Fibroblast of skin of abdomen (primary cell): ENCODE results near the gene UMOD. TPM values are rescaled to one million over a fixed set of nuclear protein-coding genes. Genes with fewer than 3 reads are reported as not detected.

Source experiments
- DNase-seq: peaks from one replicate; pipeline ENCODE4 v3.0.0-alpha.2; 2013
- polyA plus RNA-seq, 2 experiments: library from polyadenylated mRNA; unstranded; fragments of 120-200 nt; gene quantifications; one replicate each; pipeline ENCODE4 v1.2.1, GENCODE V29; 2013; ENCODE audit not compliant: insufficient read length in 2 of 2

UMOD gene
- not detected for polyA plus RNA-seq (2013, experiment 1 of 2; ENCODE audit: insufficient read length)
- polyA plus RNA-seq (2013, experiment 2 of 2; ENCODE audit: insufficient read length): not detected

DNA sequence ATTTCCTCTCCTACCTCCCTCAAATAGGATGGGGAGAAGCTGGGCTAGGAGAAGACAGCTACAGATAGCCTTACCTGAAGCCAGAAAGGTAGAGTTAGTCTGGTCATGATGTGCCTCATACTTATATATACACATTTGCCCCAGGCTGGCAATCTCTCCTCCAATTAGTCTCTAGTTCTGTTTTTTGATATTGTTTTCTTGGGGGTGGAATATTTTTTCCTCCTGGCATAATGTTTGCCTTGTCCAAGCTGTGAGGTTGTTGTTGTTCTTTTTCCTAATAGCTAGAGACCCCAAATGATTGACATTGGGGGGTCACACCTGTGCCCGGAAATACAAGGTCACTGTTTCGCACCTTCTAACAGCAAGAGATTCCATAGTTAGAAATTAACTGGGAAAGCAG is at the start of gene UMOD:
Gene UMOD, minus strand, starts transcription at position 101 of the 400 bp plus-strand sequence. CDS start 1,978 bp downstream, outside the sequence.
- DNase-seq: no peak

DNA sequence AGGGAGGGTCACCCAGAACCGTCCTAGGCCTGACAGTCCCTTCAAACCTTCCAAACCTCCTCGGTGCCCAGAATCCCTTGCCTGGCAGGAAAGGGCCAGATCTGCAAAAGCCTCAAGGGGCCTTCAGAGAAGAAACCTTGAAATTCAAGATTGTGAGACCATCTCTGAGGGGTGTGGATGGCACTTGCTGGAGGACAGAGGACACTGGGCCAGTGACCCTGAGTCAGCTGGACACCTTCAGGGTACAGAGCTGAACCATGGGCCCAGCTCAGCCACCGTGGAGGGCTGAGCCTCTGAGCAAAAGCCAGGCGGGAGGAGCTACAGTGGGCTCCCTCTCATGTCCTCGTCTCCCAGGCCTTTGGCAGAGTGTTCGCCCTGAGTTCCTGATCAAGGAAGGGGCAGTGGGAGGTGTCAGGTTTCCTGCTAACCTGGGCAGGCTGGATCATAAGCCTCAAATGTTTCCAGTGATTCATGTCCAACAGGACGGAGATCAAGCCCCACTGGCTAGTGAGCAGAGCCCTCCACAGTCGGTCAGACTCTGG is 49.0 kb upstream of the UMOD start:
- no peak for DNase-seq

DNA sequence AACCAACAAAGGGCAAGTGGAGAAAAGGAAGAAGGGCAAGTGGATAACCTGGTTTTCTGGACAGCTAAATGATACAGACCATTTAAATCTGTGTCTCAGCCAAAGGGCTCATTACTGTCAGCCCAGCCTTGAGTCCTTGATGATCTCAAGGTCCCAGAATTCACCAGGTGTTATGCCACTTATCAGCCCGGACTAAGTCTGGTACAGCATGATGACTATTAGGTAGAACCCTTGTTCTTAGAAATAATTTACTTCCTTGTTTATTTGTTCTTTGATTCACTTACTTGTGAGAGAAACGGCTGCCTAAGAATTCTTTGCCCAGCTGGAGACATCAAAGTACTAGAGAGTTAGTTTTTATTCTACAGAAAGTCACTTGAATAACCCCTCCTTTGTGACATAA is 48.6 kb upstream of the UMOD start:
- no peak for DNase-seq

DNA sequence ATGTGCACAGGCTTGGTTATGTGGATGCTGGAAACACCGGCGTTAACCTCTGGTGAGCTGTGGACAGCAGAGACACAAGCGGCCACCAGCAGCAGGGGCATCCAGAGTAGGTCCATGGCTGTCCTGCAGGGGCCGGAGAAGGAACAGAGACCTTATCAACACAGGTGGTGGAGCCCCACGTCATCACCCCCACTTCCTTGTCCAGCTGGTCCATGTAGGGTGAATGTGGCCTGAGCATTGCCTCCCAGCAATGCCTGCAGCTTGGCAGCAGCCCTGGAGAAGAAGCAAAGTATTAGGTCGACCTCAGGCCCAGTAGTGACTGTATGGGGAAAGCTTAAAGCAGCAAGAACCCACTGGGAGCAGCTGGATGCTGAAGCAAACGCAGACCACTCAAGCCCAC is 46.7 kb upstream of the UMOD start:
- DNase-seq: no peak

DNA sequence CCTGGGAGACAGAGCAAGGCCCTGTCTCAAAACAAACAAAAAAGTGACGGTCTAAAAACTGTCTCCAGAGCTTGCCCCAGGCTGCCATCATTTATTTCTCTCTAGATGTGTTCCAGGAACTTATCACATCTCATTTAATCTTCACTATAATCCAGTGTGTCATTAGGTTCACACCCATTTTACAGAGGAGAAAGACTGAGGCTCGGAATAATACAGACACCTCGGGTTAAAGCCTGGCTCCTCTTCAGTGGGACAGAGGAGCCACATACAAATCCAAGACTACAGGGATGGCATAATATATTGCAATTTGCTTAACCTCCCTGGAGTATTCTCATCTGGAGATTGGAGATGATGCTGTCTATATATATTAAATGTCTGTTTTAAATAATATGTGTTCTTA is 46.1 kb upstream of the UMOD start:
- no peak for DNase-seq

DNA sequence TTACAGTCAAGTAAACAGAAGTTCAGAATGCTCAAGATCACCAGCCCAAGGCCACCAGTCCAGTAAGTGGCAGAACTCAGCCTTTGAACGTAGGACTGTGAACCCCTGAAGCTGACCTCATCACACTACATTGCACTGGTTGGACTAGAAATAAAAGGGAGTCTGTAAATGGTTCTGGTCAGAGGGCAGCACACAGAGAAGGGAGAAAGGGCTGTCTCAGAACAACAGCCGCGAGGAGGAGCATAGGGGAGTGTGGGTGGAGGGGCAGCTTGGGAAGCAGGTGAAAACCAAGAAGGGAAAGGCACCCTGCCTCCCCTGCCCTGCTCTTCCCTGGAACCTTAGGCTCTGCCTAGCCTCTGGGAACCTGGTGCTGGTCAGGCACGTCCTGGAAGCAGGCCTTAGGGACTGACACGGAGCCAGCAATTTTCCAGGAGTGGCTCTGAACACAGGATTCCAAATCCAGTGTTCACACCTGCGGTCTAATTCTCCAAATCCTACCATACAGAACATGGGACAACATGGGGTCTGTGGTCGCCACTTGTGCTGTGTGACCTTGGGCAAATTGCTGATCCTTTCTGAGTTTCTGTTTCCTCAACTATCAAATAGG is 45.1 kb upstream of the UMOD start:
- no peak for DNase-seq

DNA sequence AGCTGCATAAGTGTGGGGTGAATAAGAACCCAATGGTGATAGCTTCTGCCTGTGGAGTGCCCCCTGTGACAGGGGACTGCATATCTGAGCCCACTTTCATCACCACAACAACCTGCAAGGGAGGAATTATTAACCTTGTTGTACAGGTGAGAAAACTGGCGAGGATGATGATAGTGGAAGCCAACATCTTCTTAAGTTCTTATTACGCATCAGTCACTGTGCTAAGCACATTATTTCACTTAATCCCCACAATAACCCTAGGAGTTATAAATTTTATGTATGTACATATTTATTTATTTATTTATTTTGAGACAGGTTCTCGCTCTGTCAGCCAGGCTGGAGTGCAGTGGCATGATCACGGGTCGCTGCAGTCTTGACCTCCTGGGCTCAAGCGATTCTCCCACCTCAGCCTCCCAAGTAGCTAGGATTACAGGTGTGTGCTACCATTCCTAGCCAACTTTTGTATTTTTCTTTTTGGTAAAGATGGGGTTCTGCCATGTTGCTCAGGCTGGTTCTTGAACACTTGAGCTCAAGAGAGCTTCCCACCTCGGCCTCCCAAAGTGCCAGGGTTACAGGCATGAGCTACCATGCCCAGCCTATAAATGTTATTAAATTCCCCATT is 44.4 kb upstream of the UMOD start:
- DNase-seq: no peak

DNA sequence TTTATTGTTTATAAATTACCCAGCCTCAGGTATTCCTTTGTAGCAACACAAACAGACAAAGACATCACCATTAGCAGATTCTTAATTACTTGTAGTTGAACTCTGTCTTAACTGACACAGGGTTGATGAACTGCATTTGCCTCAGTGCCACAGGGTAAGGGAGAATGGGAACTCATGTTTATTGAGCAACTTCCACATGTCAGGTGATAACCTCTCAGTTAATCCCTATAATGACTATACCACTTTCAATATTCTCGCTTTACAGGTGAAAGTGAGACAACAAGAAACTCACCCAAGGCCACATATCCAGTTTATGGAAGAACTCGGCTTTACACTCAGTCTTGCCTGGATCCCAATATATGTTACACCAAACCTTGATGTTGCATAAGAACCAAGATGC is 43.4 kb upstream of the UMOD start:
- no peak for DNase-seq

DNA sequence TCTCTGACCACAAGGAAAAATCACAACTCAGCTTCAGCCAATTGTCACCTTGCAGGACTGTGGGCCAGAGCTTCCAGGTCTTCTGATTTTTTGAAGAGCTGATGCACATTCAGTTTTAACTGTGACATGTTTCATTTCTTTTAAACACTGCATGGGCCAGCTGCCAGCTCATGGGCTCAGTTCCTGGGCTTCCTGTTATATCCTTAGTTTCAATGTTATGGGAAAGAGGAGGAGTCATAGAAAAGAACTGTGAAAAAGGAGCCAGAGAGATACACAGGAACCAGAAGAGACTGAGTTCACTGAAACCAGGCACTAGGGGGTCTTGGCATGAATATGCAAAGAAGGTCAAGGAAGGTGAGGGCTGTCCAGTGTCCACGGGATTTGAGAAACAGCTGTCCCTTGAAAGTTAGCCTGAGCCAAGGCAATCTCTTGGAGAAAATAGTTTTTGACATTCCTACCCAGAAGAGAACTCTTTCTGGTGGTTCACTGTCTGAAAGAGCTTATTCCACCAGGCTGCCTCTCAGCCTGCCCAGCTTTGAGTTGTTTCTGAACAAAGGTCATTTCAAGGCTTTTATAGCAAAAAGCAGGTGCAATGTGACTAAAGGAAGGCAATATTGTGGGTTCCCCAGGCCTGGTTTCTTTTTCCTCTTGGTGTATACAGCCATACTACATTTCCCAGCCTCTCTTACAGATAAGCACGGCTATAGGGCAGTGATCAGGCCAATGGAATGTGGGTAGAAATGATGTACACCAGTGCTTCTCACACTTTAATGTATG is 41.5 kb upstream of the UMOD start:
- no peak for DNase-seq

DNA sequence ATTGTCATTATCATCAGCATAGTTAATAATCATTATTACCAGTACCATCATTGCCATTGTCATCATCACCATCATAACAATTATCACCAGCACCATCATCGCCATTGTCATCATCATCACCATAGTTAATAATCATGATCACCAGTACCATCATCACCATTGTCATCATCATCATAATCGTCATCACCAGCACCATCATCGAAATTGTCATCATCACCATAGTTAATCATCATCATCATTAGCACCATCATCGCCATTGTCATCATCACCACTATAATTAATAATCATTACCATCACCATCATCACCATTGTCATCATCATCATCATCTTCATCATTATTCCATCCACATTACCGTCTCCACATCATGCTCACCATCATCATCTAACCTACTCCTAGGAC is 38.5 kb upstream of the UMOD start:
- no peak for DNase-seq

DNA sequence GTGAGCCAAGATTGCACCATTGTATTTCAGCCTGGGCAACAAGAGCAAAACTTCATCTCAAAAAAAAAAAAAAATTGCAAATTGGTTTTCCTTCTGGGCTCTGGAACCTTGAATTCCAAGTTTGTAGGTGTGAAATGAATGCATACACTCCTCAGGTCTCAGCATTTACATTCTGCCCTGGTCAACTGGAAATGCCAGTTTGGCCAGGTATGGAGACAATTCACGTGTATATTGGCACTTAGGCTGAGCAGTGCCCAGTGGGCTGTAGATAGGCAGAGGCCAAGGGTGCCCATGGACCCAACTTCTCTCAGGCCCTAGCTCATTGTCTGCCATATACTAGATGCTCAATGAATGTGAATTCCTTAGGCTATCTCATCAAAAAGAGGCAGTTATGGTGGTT is 36.3 kb upstream of the UMOD start:
- no peak for DNase-seq

DNA sequence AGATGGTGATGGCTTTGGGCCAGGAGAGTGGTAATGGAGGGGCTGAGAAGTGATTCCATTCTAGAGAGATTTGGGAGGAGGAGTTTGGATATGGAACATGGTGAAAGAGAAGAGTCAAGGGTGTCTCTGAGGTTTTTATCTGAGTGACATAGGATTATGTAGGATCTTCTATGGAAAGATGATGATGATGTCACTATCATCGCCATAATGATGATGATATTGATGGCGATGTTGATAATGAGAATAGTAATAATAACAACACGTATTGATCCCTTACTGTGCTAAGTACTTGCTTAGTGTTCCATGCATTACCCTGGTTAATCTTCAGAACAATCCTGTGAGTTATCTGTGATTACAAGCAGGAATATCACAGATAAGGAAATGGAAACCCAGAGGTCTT is 35.5 kb upstream of the UMOD start:
- DNase-seq: no peak

DNA sequence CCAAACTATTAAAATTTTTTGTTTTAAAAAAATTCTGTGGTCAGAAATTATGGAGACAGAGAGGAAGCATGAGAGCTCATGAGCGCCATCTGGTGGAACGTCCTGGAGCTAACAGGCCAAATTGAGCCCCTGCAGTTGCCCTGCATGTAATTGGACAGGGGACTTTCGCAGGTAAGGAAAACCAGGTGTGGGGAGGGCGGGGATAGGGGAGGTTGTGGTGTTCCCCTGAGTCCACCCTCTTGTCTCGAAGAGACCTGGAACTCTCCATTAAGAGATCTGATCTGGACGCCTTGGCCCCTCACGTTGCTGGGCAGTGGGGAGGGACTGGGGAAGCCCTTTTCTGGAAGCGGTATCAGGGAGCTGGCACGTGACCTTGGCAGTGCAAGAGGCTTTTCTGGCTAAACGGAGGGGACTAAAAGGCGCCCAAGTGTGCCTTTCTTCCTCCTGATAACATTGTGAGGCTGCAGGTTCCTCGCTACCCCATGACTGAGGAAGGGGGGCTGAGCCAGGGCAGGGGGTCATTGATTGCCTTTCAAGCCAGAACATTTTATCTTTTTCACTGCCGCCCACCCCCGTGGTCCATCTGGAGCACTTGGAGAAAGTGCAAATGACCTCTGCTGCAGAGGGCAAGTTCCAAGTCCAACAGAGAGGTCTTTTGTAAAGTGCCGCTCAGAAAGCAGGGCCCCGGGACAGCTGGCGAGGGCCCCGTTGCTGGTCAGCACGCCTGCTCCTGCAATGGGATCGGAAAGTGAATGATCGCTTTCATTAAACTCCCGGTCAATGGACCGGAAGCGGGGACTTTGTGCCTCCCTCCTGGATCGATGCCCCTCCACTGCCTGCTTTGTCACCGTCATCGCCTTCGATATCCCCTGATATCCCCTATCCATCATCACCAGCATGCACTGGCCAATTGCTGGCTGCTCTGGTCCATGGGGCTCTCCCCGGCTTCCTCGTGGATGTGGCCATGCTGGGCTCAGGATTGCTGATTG is 33.6 kb upstream of the UMOD start:
- peak; percentile 29 for DNase-seq

DNA sequence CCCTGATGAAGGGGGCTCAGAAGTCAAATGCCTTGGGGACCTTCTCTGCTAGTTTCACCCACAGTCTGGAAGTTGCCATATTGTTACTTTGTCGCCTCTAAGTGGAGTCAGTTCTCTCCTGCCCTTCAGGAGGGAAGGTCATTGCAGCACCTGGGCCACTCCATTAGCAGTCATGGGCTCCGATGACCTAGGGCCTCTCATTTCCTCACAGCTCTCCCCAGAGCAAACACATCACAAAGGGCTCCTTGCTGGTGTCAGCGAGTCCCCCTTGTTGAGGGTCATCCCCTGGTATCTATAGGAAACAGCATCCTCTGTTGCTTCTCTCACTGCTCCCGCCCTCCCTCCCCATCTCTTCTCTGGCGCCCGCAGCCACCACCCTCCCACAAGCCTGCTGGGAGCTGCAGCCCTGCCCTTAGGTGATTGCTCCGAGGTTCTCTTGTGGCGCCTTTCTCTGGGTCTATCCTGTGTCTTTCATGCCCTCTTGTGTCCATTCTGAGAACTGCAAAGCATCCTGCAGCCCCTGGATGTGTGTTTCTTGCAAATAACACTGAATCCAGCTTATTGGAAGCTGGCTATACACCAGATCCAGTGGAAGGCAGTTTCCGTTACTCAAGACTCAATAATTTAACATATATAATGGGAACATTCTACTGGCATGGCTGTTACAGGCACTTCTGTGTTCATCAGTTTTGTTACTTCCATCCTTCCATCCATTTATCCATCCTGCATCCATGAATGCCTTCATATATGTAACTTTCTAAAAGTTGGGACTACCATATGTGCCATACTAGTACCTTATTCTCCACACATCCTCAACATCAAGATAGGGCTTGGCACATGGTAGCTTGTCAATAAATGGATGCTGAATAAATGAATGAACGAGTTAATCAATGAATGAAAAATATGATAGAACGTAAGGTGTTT is 30.9 kb upstream of the UMOD start:
- peak; percentile 42 for DNase-seq

DNA sequence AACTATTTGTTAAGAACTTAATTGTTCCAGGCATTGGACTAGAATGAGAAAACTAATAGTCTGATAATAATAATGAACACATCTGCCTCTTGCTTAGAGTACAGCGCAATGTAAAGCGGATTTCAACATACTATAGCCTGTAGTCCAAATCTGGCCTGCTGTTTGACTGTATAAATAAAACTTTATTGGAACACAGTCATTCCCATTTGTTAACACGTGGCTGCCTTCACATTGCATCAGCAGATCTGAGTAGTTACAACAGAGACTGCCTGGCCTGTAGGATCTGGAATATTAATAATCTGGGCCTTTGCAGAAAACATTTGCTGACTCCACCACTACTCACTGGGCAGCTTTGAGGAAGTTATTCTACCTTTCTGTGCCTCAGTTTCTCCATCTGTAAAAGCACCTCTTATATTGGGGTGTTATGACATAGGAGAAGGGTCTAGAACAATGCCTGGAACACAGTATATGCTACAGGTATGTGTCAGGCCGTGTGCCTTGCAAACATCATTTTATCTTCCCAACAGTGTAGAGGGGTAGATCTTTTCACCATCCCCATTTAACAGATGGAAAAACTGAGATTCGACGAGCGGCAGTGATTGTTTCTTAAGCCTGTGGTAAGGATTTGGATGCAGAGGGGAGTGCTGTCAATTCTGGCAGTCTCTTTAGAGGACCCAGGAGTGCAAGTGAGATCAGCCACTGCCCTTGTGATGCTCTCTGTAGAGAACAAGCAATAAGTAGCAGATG is 29.9 kb upstream of the UMOD start:
- DNase-seq: no peak

DNA sequence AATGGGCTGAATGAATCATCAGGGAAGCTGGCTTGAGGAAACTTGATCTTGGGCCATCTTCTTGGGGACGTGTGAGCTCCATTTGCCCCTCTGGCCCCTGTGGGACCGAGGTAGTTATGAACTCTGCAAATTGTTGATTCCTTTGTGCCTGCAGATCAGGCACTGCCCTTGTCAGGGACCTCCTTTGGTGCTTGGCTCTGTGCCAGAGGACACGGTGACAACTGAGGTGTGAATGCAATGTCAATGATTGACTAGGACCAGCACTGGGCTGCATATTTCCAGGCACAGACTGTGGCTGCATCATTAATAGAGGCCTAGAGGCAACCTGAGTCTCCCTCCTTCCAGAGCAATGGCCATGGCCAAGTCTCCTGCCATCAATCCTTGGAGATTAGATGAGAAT is 28.3 kb upstream of the UMOD start:
- DNase-seq: no peak

DNA sequence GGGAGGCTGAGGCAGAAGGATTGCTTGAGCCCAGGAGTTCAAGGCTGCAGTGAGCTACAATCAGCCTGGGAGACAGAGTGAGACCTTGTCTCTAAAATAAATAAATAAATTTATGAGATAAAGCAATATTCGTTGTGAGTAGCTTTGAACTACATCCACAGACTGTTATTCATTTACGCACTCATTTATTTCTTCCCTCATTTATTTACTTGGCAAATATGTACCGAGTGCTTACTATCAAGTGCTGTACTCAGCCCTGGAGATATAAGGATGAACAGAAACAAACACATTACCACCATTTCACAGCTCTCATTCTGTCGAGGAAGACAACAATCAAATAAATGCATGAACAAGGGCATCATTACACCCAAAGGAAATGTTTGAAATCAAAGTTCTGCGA is 24.7 kb upstream of the UMOD start:
- no peak for DNase-seq

DNA sequence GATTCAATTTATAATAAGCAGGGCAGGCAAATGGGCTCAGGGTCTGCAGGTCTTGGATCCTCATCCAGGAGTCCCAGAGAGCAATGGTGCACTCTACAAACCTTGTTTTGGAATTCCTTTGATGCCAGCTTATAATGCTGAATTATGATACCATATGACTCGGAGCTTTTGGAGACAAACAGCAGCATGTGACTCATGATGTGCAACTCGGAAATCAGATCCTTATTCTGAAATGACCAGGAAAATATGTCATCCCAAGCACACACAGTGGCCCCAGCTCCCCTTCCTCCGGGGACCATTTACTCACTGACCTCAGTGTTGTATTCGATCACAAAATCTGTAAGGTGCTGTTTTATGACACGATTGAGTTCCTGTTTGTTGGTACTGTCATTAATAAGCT is 20.2 kb upstream of the UMOD start:
- DNase-seq: no peak

DNA sequence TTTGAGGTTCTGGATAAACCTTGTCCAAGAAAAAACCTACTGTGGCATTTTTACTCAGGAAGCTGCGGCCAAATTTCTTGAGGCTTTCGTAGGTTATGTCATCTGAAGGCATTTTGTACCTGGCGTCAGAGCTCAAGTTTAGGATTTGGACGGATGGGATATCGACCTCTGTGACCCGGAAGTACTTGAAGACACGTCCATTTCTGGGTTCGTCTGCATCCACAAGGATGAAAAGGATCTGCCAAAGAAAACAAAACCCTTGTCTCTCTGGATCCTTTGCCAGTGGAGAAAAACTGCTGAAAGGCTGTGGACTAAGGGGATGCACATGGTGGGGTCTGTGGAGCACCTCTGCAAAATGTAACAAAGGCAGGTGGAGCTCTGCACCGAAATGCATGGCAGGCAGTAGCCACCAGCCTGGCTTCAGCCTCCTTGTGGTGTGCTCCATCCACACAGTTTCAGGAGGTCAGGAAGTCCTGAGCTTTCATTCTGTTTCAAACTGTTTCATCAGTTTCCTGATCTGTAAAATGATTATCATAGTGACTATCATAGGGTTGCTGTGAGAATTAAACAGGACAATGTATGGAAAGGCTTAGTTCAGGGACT is 17.0 kb upstream of the UMOD start:
- DNase-seq: no peak

DNA sequence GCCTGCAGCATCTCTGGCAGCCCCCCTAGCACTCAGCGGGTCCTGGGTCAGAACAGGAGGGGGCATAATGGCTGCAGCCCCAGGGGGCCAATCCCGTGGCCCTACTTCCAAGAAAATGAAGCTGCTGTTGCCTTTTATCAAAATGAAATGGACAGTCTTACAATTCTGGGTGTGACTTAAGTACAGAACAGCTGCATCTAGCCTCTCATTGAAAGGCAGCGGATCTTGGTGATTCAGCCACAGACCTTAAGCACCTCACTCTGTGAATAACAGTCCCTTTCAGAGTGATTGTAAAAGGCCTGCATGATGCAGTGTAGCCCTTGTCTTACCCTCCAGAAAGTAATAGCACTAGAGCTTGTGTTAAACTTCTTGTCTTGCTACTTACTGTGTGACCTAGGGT is 11.5 kb upstream of the UMOD start:
- no peak for DNase-seq
